HUES6 (cell line): ENCODE results near the gene GLIS1.

Experiments
- H3K27ac ChIP-seq: 2 replicates; pipeline ENCODE4 v1.7.0; 2013; ENCODE audit warnings: low read depth, mild to moderate bottlenecking, low read length, inconsistent platforms
- H3K27me3 ChIP-seq: 2 replicates; pipeline ENCODE4 v1.6.1; 2013; ENCODE audit warnings: low read length; ENCODE audit not compliant: control insufficient read depth, insufficient read depth
- H3K36me3 ChIP-seq: 2 replicates; pipeline ENCODE4 v1.6.1; 2013; ENCODE audit warnings: low read length; ENCODE audit not compliant: control insufficient read depth, insufficient read depth
- H3K4me1 ChIP-seq: 2 replicates; pipeline ENCODE4 v1.6.1; 2013; ENCODE audit warnings: low read length; ENCODE audit not compliant: control insufficient read depth, insufficient read depth
- H3K4me3 ChIP-seq: 2 replicates; pipeline ENCODE4 v1.5.1; 2013; ENCODE audit warnings: low read depth, low read length
- H3K9ac ChIP-seq: one replicate; pipeline ENCODE4 v1.6.1; 2013; ENCODE audit warnings: mild to moderate bottlenecking, low read length
- H3K9me3 ChIP-seq: 2 replicates; pipeline ENCODE4 v1.6.1; 2013; ENCODE audit warnings: low read depth, low read length; ENCODE audit not compliant: control insufficient read depth, insufficient read depth

GLIS1 gene

GRCh38 chr1:53509775-53510174, 229.2 kb downstream of the GLIS1 start:
- Histone ChIP-seq H3K9ac (no peak overlapping the region), H3K9me3 (no peaks in the 10 kb centered on the region), H3K36me3 (no peaks in the 10 kb centered on the region), H3K4me3 (no peak overlapping the region), H3K4me1 (peaks cover 30% of the 10 kb centered on the region; the same call in 1 of the 2 replicates), H3K27me3 (no peaks in the 10 kb centered on the region), H3K27ac (no peak overlapping the region)

GRCh38 chr1:53508991-53509666, 229.8 kb downstream of the GLIS1 start:
- peaks cover 30% of the 10 kb centered on the region; the same call in 1 of the 2 replicates for H3K4me1 ChIP-seq
- no peaks in the 10 kb centered on the region for H3K9me3 ChIP-seq
- H3K27me3 ChIP-seq, result no peaks in the 10 kb centered on the region
- H3K27ac ChIP-seq, result no peak overlapping the region
- H3K4me3 ChIP-seq, result no peak overlapping the region
- no peak overlapping the region for H3K9ac ChIP-seq
- H3K36me3 ChIP-seq, result no peaks in the 10 kb centered on the region

- Histone ChIP-seq H3K36me3 (no peaks in the 10 kb centered on the region), H3K9ac (no peak overlapping the region), H3K4me1 (peaks cover 38% of the 10 kb centered on the region; the same call in 1 of the 2 replicates), H3K27me3 (no peaks in the 10 kb centered on the region), H3K4me3 (no peak overlapping the region), H3K9me3 (no peaks in the 10 kb centered on the region), H3K27ac (no peak overlapping the region)
Observed at GRCh38 chr1:53508056-53508990, 230.6 kb downstream of the GLIS1 start.

- Histone ChIP-seq H3K9me3 (no peaks in the 10 kb centered on the region), H3K27ac (no peak overlapping the region), H3K36me3 (no peaks in the 10 kb centered on the region), H3K9ac (no peak overlapping the region), H3K4me1 (peaks cover 42% of the 10 kb centered on the region; the same call in 1 of the 2 replicates), H3K27me3 (no peaks in the 10 kb centered on the region), H3K4me3 (no peak overlapping the region)
Observed at GRCh38 chr1:53507116-53507820, 231.7 kb downstream of the GLIS1 start.

- Histone ChIP-seq H3K27ac (no peak overlapping the region), H3K9me3 (no peaks in the 10 kb centered on the region), H3K9ac (no peak overlapping the region), H3K4me3 (no peak overlapping the region), H3K27me3 (no peaks in the 10 kb centered on the region), H3K4me1 (peaks cover 44% of the 10 kb centered on the region), H3K36me3 (no peaks in the 10 kb centered on the region)
Observed at GRCh38 chr1:53506355-53507050, 232.5 kb downstream of the GLIS1 start.

GRCh38 chr1:53505891-53506290, 233.1 kb downstream of the GLIS1 start:
- H3K4me1 ChIP-seq, result peaks cover 50% of the 10 kb centered on the region
- H3K9ac ChIP-seq, result no peak overlapping the region
- H3K27me3 ChIP-seq, result no peaks in the 10 kb centered on the region
- H3K27ac ChIP-seq, result no peak overlapping the region
- no peaks in the 10 kb centered on the region for H3K36me3 ChIP-seq
- no peak overlapping the region for H3K4me3 ChIP-seq
- no peaks in the 10 kb centered on the region for H3K9me3 ChIP-seq

GRCh38 chr1:53505401-53505800, 233.6 kb downstream of the GLIS1 start:
- Histone ChIP-seq H3K27ac (no peak overlapping the region), H3K9me3 (no peaks in the 10 kb centered on the region), H3K4me3 (no peak overlapping the region), H3K36me3 (no peaks in the 10 kb centered on the region), H3K9ac (no peak overlapping the region), H3K27me3 (no peaks in the 10 kb centered on the region), H3K4me1 (peaks cover 55% of the 10 kb centered on the region)

- Histone ChIP-seq H3K27ac (no peak overlapping the region), H3K4me3 (no peak overlapping the region), H3K36me3 (no peaks in the 10 kb centered on the region), H3K27me3 (no peaks in the 10 kb centered on the region), H3K9ac (no peak overlapping the region), H3K4me1 (peaks cover 60% of the 10 kb centered on the region), H3K9me3 (no peaks in the 10 kb centered on the region)
Observed at GRCh38 chr1:53504901-53505300, 234.1 kb downstream of the GLIS1 start.

- peaks cover 55% of the 10 kb centered on the region for H3K4me1 ChIP-seq
- H3K4me3 ChIP-seq, result no peak overlapping the region
- no peaks in the 10 kb centered on the region for H3K27me3 ChIP-seq
- H3K9me3 ChIP-seq, result no peaks in the 10 kb centered on the region
- no peak overlapping the region for H3K9ac ChIP-seq
- no peak overlapping the region for H3K27ac ChIP-seq
- H3K36me3 ChIP-seq, result no peaks in the 10 kb centered on the region
Observed at GRCh38 chr1:53503433-53504217, 235.3 kb downstream of the GLIS1 start.
